H1 (cell line): ENCODE data around the gene OPRD1. TPM values are rescaled to one million over a fixed set of nuclear protein-coding genes. Genes with fewer than 3 reads are reported as not detected.

ENCODE experiments used
- CTCF ChIA-PET: fragments of 300-600 bp; sonication (Branson Sonifier 250); formaldehyde crosslinking; loops from one replicate; lab custom pipeline; 2021; ENCODE audit not compliant: partially characterized antibody; lab: Charles Lee
- POLR2A ChIA-PET: fragments of 300-600 bp; sonication (Branson Sonifier 250); formaldehyde crosslinking; loops from one replicate; lab custom pipeline; 2021; ENCODE audit warnings: inconsistent platforms; ENCODE audit not compliant: partially characterized antibody; lab: Charles Lee
- DNase-seq, 2 experiments: peaks; one replicate each; pipeline versions ENCODE4 v3.0.0 to v3.0.0-alpha.2; 2010 to 2022; ENCODE audit warnings: low spot score in 2 of 2, low read depth in 1 of 2, mixed read lengths in 1 of 2
- FAIRE-seq: peaks from 2 replicates; lab custom pipeline; 2011; peaks lifted over from hg19 to GRCh38; lab: Jason Lieb, UNC
- H2AFZ ChIP-seq: 2 replicates; pipeline ENCODE4 v1.8.1; 2012; ENCODE audit warnings: low read length, inconsistent platforms
- H2AK5ac ChIP-seq: 2 replicates; pipeline ENCODE4 v1.6.1; 2013; ENCODE audit warnings: low read depth, low read length
- H2BK120ac ChIP-seq: replicated peaks from 2 replicates; pipeline ENCODE3; 2013; ENCODE audit warnings: low read depth, low read length, inconsistent platforms
- H2BK12ac ChIP-seq: 2 replicates; pipeline ENCODE4 v1.6.1; 2013; ENCODE audit warnings: low read depth, low read length
- H2BK15ac ChIP-seq: 2 replicates; pipeline ENCODE4 v1.6.1; 2013; ENCODE audit warnings: low read length
- H2BK20ac ChIP-seq: 2 replicates; pipeline ENCODE4 v1.6.1; 2013; ENCODE audit warnings: low read length
- H2BK5ac ChIP-seq: 2 replicates; pipeline ENCODE4 v1.6.1; 2013; ENCODE audit warnings: low read depth, low read length
- H3K14ac ChIP-seq: 2 replicates; pipeline ENCODE4 v1.6.1; 2013; ENCODE audit warnings: inconsistent platforms; ENCODE audit not compliant: insufficient read length
- H3K18ac ChIP-seq: 2 replicates; pipeline ENCODE4 v1.6.1; 2013; ENCODE audit warnings: low read length; ENCODE audit errors: extremely low read depth
- H3K23ac ChIP-seq: 2 replicates; pipeline ENCODE4 v1.6.1; 2013; ENCODE audit warnings: inconsistent platforms; ENCODE audit not compliant: insufficient read length
- H3K23me2 ChIP-seq: 2 replicates; pipeline ENCODE4 v1.6.1; 2013; ENCODE audit warnings: low read depth, low read length
- H3K27ac ChIP-seq: 2 replicates; pipeline ENCODE4 v1.6.1; 2011; ENCODE audit warnings: low read depth, low read length, inconsistent platforms
- H3K27me3 ChIP-seq, 4 experiments: replicated peaks in 1 of 4; 1 replicate in 1 of 4; 2 replicates in 3 of 4; pipeline versions ENCODE4 v1.6.1 to v1.8.1; 2011 to 2013; ENCODE audit warnings: low read length in 3 of 4, mild to moderate bottlenecking in 3 of 4, inconsistent platforms in 2 of 4, mixed read lengths in 2 of 4, moderate library complexity in 1 of 4; ENCODE audit not compliant: control insufficient read depth in 3 of 4, insufficient read depth in 3 of 4; ENCODE audit errors: extremely low read depth in 1 of 4
- H3K36me3 ChIP-seq, 4 experiments: 2 replicates each; pipeline versions ENCODE4 v1.6.1 to v1.8.1; 2011 to 2013; ENCODE audit warnings: mild to moderate bottlenecking in 4 of 4, low read length in 3 of 4, moderate library complexity in 2 of 4, control low read depth in 1 of 4, inconsistent platforms in 1 of 4; ENCODE audit not compliant: insufficient read depth in 4 of 4, control insufficient read depth in 2 of 4
- H3K4ac ChIP-seq: replicated peaks from 2 replicates; pipeline ENCODE3; 2013; ENCODE audit warnings: low read length, low read depth, mixed read lengths, inconsistent platforms; ENCODE audit not compliant: insufficient read length
- H3K4me1 ChIP-seq, 4 experiments: replicated peaks in 1 of 4; 1 replicate in 1 of 4; 2 replicates in 3 of 4; pipeline versions ENCODE4 v1.6.1 to v1.8.1; 2011 to 2013; ENCODE audit warnings: low read length in 3 of 4, inconsistent platforms in 2 of 4, mixed read lengths in 1 of 4; ENCODE audit not compliant: insufficient read depth in 4 of 4, control insufficient read depth in 3 of 4
- H3K4me2 ChIP-seq, 2 experiments: 2 replicates each; pipeline versions ENCODE4 v1.6.1 to v1.8.1; 2011 to 2013; ENCODE audit warnings: low read depth in 2 of 2, low read length in 2 of 2, control low read depth in 1 of 2, inconsistent platforms in 1 of 2, mild to moderate bottlenecking in 1 of 2; ENCODE audit not compliant: insufficient read depth in 1 of 2
- H3K4me3 ChIP-seq, 4 experiments: fragments of 200-600, 300-600 bp in 1 of 4; sonication (generic), shearing (Covaris generic), sonication (Bioruptor Twin) in 1 of 4; 2 replicates each; pipeline versions ENCODE4 v1.5.1 to v1.8.1; 2011 to 2016; ENCODE audit warnings: low read length in 4 of 4, low read depth in 3 of 4, control low read depth in 2 of 4, inconsistent platforms in 2 of 4, mild to moderate bottlenecking in 2 of 4, mixed read lengths in 1 of 4, moderate library complexity in 1 of 4; ENCODE audit not compliant: insufficient read depth in 2 of 4; ENCODE audit errors: extremely low read depth in 1 of 4
- H3K56ac ChIP-seq: replicated peaks from 2 replicates; pipeline ENCODE3; 2013; ENCODE audit warnings: low read depth, mild to moderate bottlenecking, mixed read lengths, low read length, inconsistent platforms; ENCODE audit not compliant: insufficient read length
- H3K79me1 ChIP-seq: 2 replicates; pipeline ENCODE4 v1.6.1; 2013; ENCODE audit warnings: low read depth, low read length, control low read depth
- H3K79me2 ChIP-seq, 2 experiments: 2 replicates each; pipeline versions ENCODE4 v1.6.1 to v1.8.1; 2012 to 2013; ENCODE audit warnings: low read length in 2 of 2, mild to moderate bottlenecking in 2 of 2, inconsistent platforms in 1 of 2; ENCODE audit not compliant: insufficient read depth in 2 of 2, control insufficient read depth in 1 of 2
- H3K9ac ChIP-seq, 4 experiments: replicated peaks in 1 of 4; 1 replicate in 1 of 4; 2 replicates in 3 of 4; pipeline versions ENCODE4 v1.6.1 to v1.8.1; 2011 to 2013; ENCODE audit warnings: low read depth in 3 of 4, low read length in 3 of 4, control low read depth in 2 of 4, mild to moderate bottlenecking in 2 of 4, moderate library complexity in 2 of 4, inconsistent platforms in 1 of 4; ENCODE audit errors: extremely low read depth in 1 of 4
- H3K9me3 ChIP-seq, 2 experiments: 2 replicates each; pipeline versions ENCODE4 v1.6.1 to v1.8.1; 2012 to 2013; ENCODE audit warnings: mild to moderate bottlenecking in 2 of 2, moderate library complexity in 2 of 2, control low read depth in 1 of 2, inconsistent platforms in 1 of 2, low read depth in 1 of 2, low read length in 1 of 2, mixed read lengths in 1 of 2; ENCODE audit not compliant: insufficient read depth in 2 of 2
- H4K20me1 ChIP-seq, 2 experiments: replicated peaks in 1 of 2; 2 replicates each; pipeline versions ENCODE3 to v1.8.1; 2011 to 2013; ENCODE audit warnings: inconsistent platforms in 2 of 2, low read length in 2 of 2, mild to moderate bottlenecking in 1 of 2; ENCODE audit not compliant: insufficient read depth in 2 of 2, control insufficient read depth in 1 of 2
- H4K5ac ChIP-seq: 2 replicates; pipeline ENCODE4 v1.6.1; 2013; ENCODE audit warnings: low read length, low read depth, mixed read lengths, inconsistent platforms; ENCODE audit not compliant: insufficient read length
- H4K8ac ChIP-seq: 2 replicates; pipeline ENCODE4 v1.8.0; 2013; ENCODE audit warnings: mild to moderate bottlenecking, moderate library complexity, low read length, inconsistent platforms; ENCODE audit not compliant: insufficient read depth; ENCODE audit errors: extremely low read depth
- H4K91ac ChIP-seq: replicated peaks from 2 replicates; pipeline ENCODE3; 2013; ENCODE audit warnings: low read length, mixed read lengths, inconsistent platforms; ENCODE audit not compliant: insufficient read length
- CHD1 ChIP-seq: IDR thresholded peaks from 2 replicates; pipeline ENCODE4 v1.6.1; 2012; ENCODE audit warnings: low read depth, low read length, improper control_type of control experiment
- WGBS, 2 experiments: shearing (Covaris generic) in 1 of 2; methylation state at CpG; one replicate each; pipeline versions ENCODE4 v1.1.6 to v1.1.7; 2013 to 2015; ENCODE audit warnings: low lambda C conversion rate in 2 of 2, mixed read lengths in 2 of 2, inconsistent platforms in 1 of 2, low coverage in 1 of 2, missing lambda C conversion rate in 1 of 2; ENCODE audit not compliant: insufficient replicate concordance in 2 of 2, insufficient coverage in 1 of 2, insufficient read length in 1 of 2; ENCODE audit errors: extremely low coverage in 1 of 2, missing lambda C conversion rate in 1 of 2; 5-methylcytosine and 5-hydroxymethylcytosine counted together
- polyA plus RNA-seq, 7 experiments: library from polyadenylated mRNA; depleted of rRNA in 3 of 7; stranded (reverse) in 5 of 7; unstranded in 2 of 7; fragments of >200 nt in 5 of 7; fragments of 200-250 nt in 2 of 7; gene quantifications; 1 replicate in 5 of 7; 2 replicates in 1 of 7; 4 replicates in 1 of 7; pipeline versions ENCODE4 v1.2.1 to v1.2.3, GENCODE V29; 2011 to 2013; ENCODE audit warnings: missing spikeins in 2 of 7, mixed read lengths in 2 of 7
- total RNA-seq: library from RNA; stranded (reverse); fragmentation: NEBNext Ultra II Directional; extraction: Animal tissue kit (Norgen Biotek cat#: 25700); gene quantifications from 2 replicates; pipeline ENCODE4 v1.2.1, GENCODE V29; 2021

Gene OPRD1
- total and polyA plus RNA-seq, 2 of the 8 experiments (the other 6 are each of a cell fraction or from before 2014, with no cell fraction given) = 2.6 to 3.7 TPM

- POLR2A ChIA-PET = interaction anchor here (1.1 to 1.5 kb wide), 3 partner anchors 8 to 15 kb away, joined by 4 to 5 read pairs (median 4); partner anchors contain the start of gene EPB41
- Histone ChIP-seq H3K56ac (no peak overlapping the region), H3K9me3 (no peaks in the 10 kb centered on the region), H3K18ac (no peak overlapping the region), H3K23ac (no peak overlapping the region), H2BK5ac (no peak overlapping the region), H3K4me1 (peaks cover 0 to 2% (median under 1%) of the 10 kb centered on the region in 4 experiments; a peak in 2 of 7 replicates), H4K8ac (0 out of 2 replicates have a peak overlapping the region, but pooled peaks have one; percentile 15), H2BK20ac (no peak overlapping the region), H3K9ac (peak overlapping the region in 1 of 4 experiments; percentile 7; a peak in 1 of 7 replicates), H4K5ac (no peak overlapping the region), H3K36me3 (no peaks in the 10 kb centered on the region), H4K91ac (no peak overlapping the region), H3K79me1 (no peaks in the 10 kb centered on the region), H2AFZ (no peak overlapping the region), H3K79me2 (no peaks in the 10 kb centered on the region), H2AK5ac (no peak overlapping the region), H3K23me2 (no peaks in the 10 kb centered on the region), H4K20me1 (no peaks in the 10 kb centered on the region), H3K4me2 (no peak overlapping the region), H3K14ac (no peak overlapping the region), H2BK12ac (no peak overlapping the region), H2BK15ac (no peak overlapping the region), H3K27ac (no peak overlapping the region), H3K4me3 (no peak overlapping the region), H3K27me3 (no peaks in the 10 kb centered on the region), H3K4ac (no peak overlapping the region), H2BK120ac (no peak overlapping the region)
- DNase-seq = no peak
- CTCF ChIA-PET = interaction anchor here (0.5 to 12.1 kb wide), 10 partner anchors 11 to 190 kb away, joined by 3 to 130 read pairs (median 6); partner anchors contain the start of gene EPB41
- WGBS, 2 experiments = 80% methylated on average over 3 of the region's 3 CpGs; no CpG with 5 or more reads in 1 of the 2 experiments
- FAIRE-seq = no peak
- TF ChIP-seq CHD1 = no peak
Observed at GRCh38 chr1:28898405-28898881, 86.5 kb downstream of the OPRD1 start.
